ENCODE results near the gene MAP3K13. TPM values are rescaled to one million over a fixed set of nuclear protein-coding genes. Genes with fewer than 3 reads are reported as not detected.
A peak's percentile ranks its signal among the peaks of the same experiment; 100 is the strongest.

The MAP3K13 gene
- total RNA-seq (10 to 100 TPM; 11.7 to 12.0 TPM), polyA plus RNA-seq (10 to 100 TPM; 44.2 to 55.7 (median 48.6) TPM), total RNA-seq (8.2 to 16.4 (median 12.8) reads per million in 6 experiments)

- ATAC-seq (peak; percentile 91), DNase-seq (peak in 6 of 10 donors; percentile 6 to 31 (median 18))
- POLR2A ChIA-PET = no interaction called here
Measured at GRCh38 chr3:185362850-185363661, at the start of gene MAP3K13. Gene MAP3K13 (plus strand): TSS chr3:185363136. CDS start chr3:185428582, 65,446 bp downstream.

GRCh38 chr3:185313693-185314246 is 49.2 kb upstream of the MAP3K13 start:
- ATAC-seq = no peak
- no peak for DNase-seq

More at GRCh38 chr3:185362850-185363661, at the start of gene MAP3K13:
- peaks cover 0 to 2% (median 0%) of the 10 kb centered on the region in 9 donors for H3K9me3 Mint-ChIP-seq
- H3K27me3 Mint-ChIP-seq = peaks cover 19 to 67% (median 50%) of the 10 kb centered on the region in 5 donors
- peak within 1 kb of the TSS in 2 of 10 donors; percentile 37 to 43 for H3K27ac Mint-ChIP-seq
- peaks cover 0 to 4% (median 0%) of the 10 kb centered on the region in 3 donors for H3K36me3 Mint-ChIP-seq
- H3K4me3 Mint-ChIP-seq = peak within 1 kb of the TSS; percentile 61 to 90 (median 81)
- peaks cover 2 to 17% (median 12%) of the 10 kb centered on the region in 4 donors for H3K4me1 Mint-ChIP-seq

GRCh38 chr3:185316740-185317412 is 46.1 kb upstream of the MAP3K13 start:
- peaks cover 0 to 4% (median 0%) of the 10 kb centered on the region in 4 donors for H3K4me1 Mint-ChIP-seq
- H3K4me3 Mint-ChIP-seq = no peak overlapping the region
- H3K27ac Mint-ChIP-seq = no peak overlapping the region
- peaks cover 0 to 3% (median 0%) of the 10 kb centered on the region in 3 donors for H3K36me3 Mint-ChIP-seq
- DNase-seq (no peak), ATAC-seq (no peak)
- POLR2A ChIA-PET = no interaction called here
- peaks cover 0 to 7% (median 3%) of the 10 kb centered on the region in 5 donors for H3K27me3 Mint-ChIP-seq
- no peaks in the 10 kb centered on the region for H3K9me3 Mint-ChIP-seq

More at GRCh38 chr3:185313693-185314246, 49.2 kb upstream of the MAP3K13 start:
- no peak overlapping the region for H3K27ac Mint-ChIP-seq
- peaks cover 0 to 4% (median 0%) of the 10 kb centered on the region in 4 donors for H3K4me1 Mint-ChIP-seq
- POLR2A ChIA-PET = no interaction called here
- H3K9me3 Mint-ChIP-seq = peaks cover 2 to 22% (median 16%) of the 10 kb centered on the region in 9 donors
- peaks cover 0 to 7% (median 4%) of the 10 kb centered on the region in 5 donors for H3K27me3 Mint-ChIP-seq
- H3K36me3 Mint-ChIP-seq = peaks cover 13 to 17% (median 17%) of the 10 kb centered on the region in 3 donors
- H3K4me3 Mint-ChIP-seq = no peak overlapping the region

GRCh38 chr3:185317674-185318073 is 45.3 kb upstream of the MAP3K13 start:
- H3K27ac Mint-ChIP-seq = no peak overlapping the region
- ATAC-seq = no peak
- H3K36me3 Mint-ChIP-seq = peaks cover 0 to 3% (median 0%) of the 10 kb centered on the region in 3 donors
- H3K27me3 Mint-ChIP-seq = peaks cover 0 to 7% (median 3%) of the 10 kb centered on the region in 5 donors
- H3K4me1 Mint-ChIP-seq = peaks cover 0 to 4% (median 0%) of the 10 kb centered on the region in 4 donors
- H3K4me3 Mint-ChIP-seq = no peak overlapping the region
- no peak for DNase-seq
- POLR2A ChIA-PET = no interaction called here
- no peaks in the 10 kb centered on the region for H3K9me3 Mint-ChIP-seq

- Mint-ChIP-seq H3K36me3 (peaks cover 0 to 3% (median 0%) of the 10 kb centered on the region in 3 donors), H3K27me3 (peaks cover 0 to 7% (median 3%) of the 10 kb centered on the region in 5 donors), H3K4me3 (no peak overlapping the region), H3K27ac (no peak overlapping the region), H3K4me1 (peaks cover 0 to 4% (median 0%) of the 10 kb centered on the region in 4 donors), H3K9me3 (no peaks in the 10 kb centered on the region)
- POLR2A ChIA-PET = no interaction called here
- no peak for ATAC-seq
- DNase-seq = no peak
Measured at GRCh38 chr3:185318141-185318540, 44.8 kb upstream of the MAP3K13 start.

- no peak for DNase-seq
- Mint-ChIP-seq H3K4me3 (no peak overlapping the region), H3K27ac (no peak overlapping the region), H3K27me3 (peaks cover 0 to 3% (median 2%) of the 10 kb centered on the region in 5 donors), H3K4me1 (peaks cover 0 to 4% (median 0%) of the 10 kb centered on the region in 4 donors), H3K36me3 (no peaks in the 10 kb centered on the region), H3K9me3 (no peaks in the 10 kb centered on the region)
- POLR2A ChIA-PET = no interaction called here
- no peak for ATAC-seq
Measured at GRCh38 chr3:185319801-185320200, 43.1 kb upstream of the MAP3K13 start.

GRCh38 chr3:185320949-185321348 is 42.0 kb upstream of the MAP3K13 start:
- Mint-ChIP-seq H3K36me3 (peaks cover 0 to 2% (median 0%) of the 10 kb centered on the region in 3 donors), H3K4me1 (peaks cover 0 to 4% (median 0%) of the 10 kb centered on the region in 4 donors), H3K9me3 (no peaks in the 10 kb centered on the region), H3K27ac (no peak overlapping the region), H3K27me3 (peaks cover 0 to 6% (median 3%) of the 10 kb centered on the region in 5 donors), H3K4me3 (no peak overlapping the region)
- no peak for DNase-seq
- POLR2A ChIA-PET = no interaction called here
- ATAC-seq = no peak

- ATAC-seq = no peak
- Mint-ChIP-seq H3K4me1 (peaks cover 0 to under 1% (median 0%) of the 10 kb centered on the region in 4 donors), H3K4me3 (no peak overlapping the region), H3K27ac (no peak overlapping the region), H3K36me3 (peaks cover 0 to 2% (median 0%) of the 10 kb centered on the region in 3 donors), H3K9me3 (no peaks in the 10 kb centered on the region), H3K27me3 (peaks cover 0 to 10% (median 3%) of the 10 kb centered on the region in 5 donors)
- DNase-seq = no peak
- POLR2A ChIA-PET = no interaction called here
Measured at GRCh38 chr3:185322101-185322719, 40.7 kb upstream of the MAP3K13 start.

GRCh38 chr3:185325946-185326791 is 36.8 kb upstream of the MAP3K13 start:
- Mint-ChIP-seq H3K27me3 (peaks cover 0 to 10% (median 3%) of the 10 kb centered on the region in 5 donors), H3K4me1 (no peaks in the 10 kb centered on the region), H3K36me3 (peaks cover 0 to 2% (median 0%) of the 10 kb centered on the region in 3 donors), H3K4me3 (no peak overlapping the region), H3K27ac (no peak overlapping the region), H3K9me3 (no peaks in the 10 kb centered on the region)
- POLR2A ChIA-PET = no interaction called here
- ATAC-seq (no peak), DNase-seq (no peak)

GRCh38 chr3:185327062-185327461 is 35.9 kb upstream of the MAP3K13 start:
- Mint-ChIP-seq H3K27ac (no peak overlapping the region), H3K36me3 (peaks cover 0 to 2% (median 0%) of the 10 kb centered on the region in 3 donors), H3K9me3 (no peaks in the 10 kb centered on the region), H3K4me1 (peaks cover 0 to 3% (median 0%) of the 10 kb centered on the region in 4 donors), H3K4me3 (no peak overlapping the region), H3K27me3 (peaks cover 0 to 10% (median 3%) of the 10 kb centered on the region in 5 donors)
- POLR2A ChIA-PET = no interaction called here
- no peak for ATAC-seq
- DNase-seq = no peak

- DNase-seq (no peak), ATAC-seq (no peak)
- POLR2A ChIA-PET = no interaction called here
- Mint-ChIP-seq H3K9me3 (no peaks in the 10 kb centered on the region), H3K27ac (no peak overlapping the region), H3K4me3 (no peak overlapping the region), H3K4me1 (peaks cover 0 to 8% (median 0%) of the 10 kb centered on the region in 4 donors), H3K27me3 (peaks cover 0 to 10% (median 3%) of the 10 kb centered on the region in 5 donors), H3K36me3 (peaks cover 0 to 2% (median 0%) of the 10 kb centered on the region in 3 donors)
Measured at GRCh38 chr3:185328324-185329004, 34.5 kb upstream of the MAP3K13 start.

Data from naive thymus-derived CD8-positive, alpha-beta T cell (primary cell).